H9 (cell line): Measurements from ENCODE around the gene NRG2. TPM values are rescaled to one million over a fixed set of nuclear protein-coding genes. Genes with fewer than 3 reads are reported as not detected.

Experiments
- DNase-seq: peaks from one replicate; pipeline ENCODE4 v3.0.0-alpha.2; 2017
- H2AFZ ChIP-seq: one replicate; pipeline ENCODE4 v1.6.1; 2013; ENCODE audit warnings: mild to moderate bottlenecking, low read length, control low read depth, moderate library complexity
- H2AK5ac ChIP-seq: 2 replicates; pipeline ENCODE4 v1.6.1; 2013; ENCODE audit warnings: low read length, control low read depth, mixed read lengths; ENCODE audit not compliant: insufficient read length
- H2BK120ac ChIP-seq: one replicate; pipeline ENCODE4 v1.6.1; 2013; ENCODE audit warnings: low read depth, mild to moderate bottlenecking, low read length, control low read depth, inconsistent platforms; ENCODE audit not compliant: poor library complexity, severe bottlenecking
- H2BK12ac ChIP-seq: 2 replicates; pipeline ENCODE4 v1.6.1; 2013; ENCODE audit warnings: low read length, control low read depth, mixed read lengths, low read depth; ENCODE audit not compliant: insufficient read length
- H2BK15ac ChIP-seq: 2 replicates; pipeline ENCODE4 v1.6.1; 2013; ENCODE audit warnings: low read depth, low read length, control low read depth
- H2BK20ac ChIP-seq: one replicate; pipeline ENCODE4 v1.6.1; 2013; ENCODE audit warnings: low read depth, mild to moderate bottlenecking, low read length, control low read depth, inconsistent platforms; ENCODE audit not compliant: poor library complexity, severe bottlenecking
- H2BK5ac ChIP-seq: 2 replicates; pipeline ENCODE4 v1.6.1; 2013; ENCODE audit warnings: low read length, control low read depth, mixed read lengths; ENCODE audit not compliant: insufficient read length
- H3K14ac ChIP-seq: 2 replicates; pipeline ENCODE4 v1.6.1; 2013; ENCODE audit warnings: low read length, control low read depth; ENCODE audit not compliant: insufficient read depth
- H3K18ac ChIP-seq: 2 replicates; pipeline ENCODE4 v1.6.1; 2013; ENCODE audit warnings: low read depth, mild to moderate bottlenecking, mixed read lengths, low read length, control low read depth; ENCODE audit not compliant: insufficient read length
- H3K23ac ChIP-seq: 2 replicates; pipeline ENCODE4 v1.6.1; 2013; ENCODE audit warnings: low read length, control low read depth, mixed read lengths, low read depth; ENCODE audit not compliant: insufficient read length
- H3K23me2 ChIP-seq: 2 replicates; pipeline ENCODE4 v1.6.1; 2013; ENCODE audit warnings: low read depth, mild to moderate bottlenecking, mixed read lengths, low read length, control low read depth; ENCODE audit not compliant: insufficient read length, poor library complexity, severe bottlenecking
- H3K27ac ChIP-seq: 2 replicates; pipeline ENCODE4 v1.5.1; 2013; ENCODE audit warnings: low read length, control low read depth, mixed read lengths, low read depth; ENCODE audit not compliant: insufficient read length
- H3K27me3 ChIP-seq: 2 replicates; pipeline ENCODE4 v1.6.1; 2013; ENCODE audit warnings: low read length, control low read depth, inconsistent platforms; ENCODE audit not compliant: insufficient read depth
- H3K4ac ChIP-seq: 2 replicates; pipeline ENCODE4 v1.6.1; 2013; ENCODE audit warnings: low read depth, mild to moderate bottlenecking, control low read depth, inconsistent platforms, low read length, moderate library complexity
- H3K4me1 ChIP-seq: 2 replicates; pipeline ENCODE4 v1.6.1; 2013; ENCODE audit warnings: low read length, control low read depth, inconsistent platforms; ENCODE audit not compliant: insufficient read depth
- H3K4me2 ChIP-seq: 2 replicates; pipeline ENCODE4 v1.6.1; 2013; ENCODE audit warnings: low read length, control low read depth, mixed read lengths; ENCODE audit not compliant: insufficient read length, insufficient read depth
- H3K56ac ChIP-seq: 2 replicates; pipeline ENCODE4 v1.6.1; 2013; ENCODE audit warnings: low read depth, mild to moderate bottlenecking, mixed read lengths, low read length, control low read depth; ENCODE audit not compliant: insufficient read length
- H3K79me1 ChIP-seq: 2 replicates; pipeline ENCODE4 v1.6.1; 2013; ENCODE audit warnings: low read depth, mild to moderate bottlenecking, moderate library complexity, low read length, control low read depth, inconsistent platforms; ENCODE audit not compliant: insufficient read depth, poor library complexity, severe bottlenecking
- H3K79me2 ChIP-seq: 2 replicates; pipeline ENCODE4 v1.6.1; 2013; ENCODE audit warnings: low read length, control low read depth, inconsistent platforms; ENCODE audit not compliant: insufficient read depth
- H3K9ac ChIP-seq: 2 replicates; pipeline ENCODE4 v1.6.1; 2013; ENCODE audit warnings: low read length, control low read depth, mixed read lengths; ENCODE audit not compliant: insufficient read length; ENCODE audit errors: extremely low read depth
- H3K9me3 ChIP-seq: one replicate; pipeline ENCODE4 v1.6.1; 2013; ENCODE audit warnings: low read depth, low read length, inconsistent platforms; ENCODE audit not compliant: control insufficient read depth
- H3T11ph ChIP-seq: one replicate; pipeline ENCODE4 v1.6.1; 2013; ENCODE audit warnings: mild to moderate bottlenecking, low read length, control low read depth, inconsistent platforms
- H4K20me1 ChIP-seq: one replicate; pipeline ENCODE4 v1.6.1; 2013; ENCODE audit not compliant: control insufficient read depth, insufficient read length, insufficient read depth
- H4K5ac ChIP-seq: 2 replicates; pipeline ENCODE4 v1.6.1; 2013; ENCODE audit warnings: low read depth, mild to moderate bottlenecking, mixed read lengths, low read length, control low read depth; ENCODE audit not compliant: insufficient read length
- H4K8ac ChIP-seq: replicated peaks from 2 replicates; pipeline ENCODE4 v1.6.1; 2013; ENCODE audit warnings: low read length, control low read depth, mixed read lengths, low read depth; ENCODE audit not compliant: insufficient read length
- H4K91ac ChIP-seq: 2 replicates; pipeline ENCODE4 v1.6.1; 2013; ENCODE audit warnings: low read depth, mild to moderate bottlenecking, moderate library complexity, mixed read lengths, low read length, control low read depth; ENCODE audit not compliant: insufficient read length
- H3K27ac Mint-ChIP-seq, 3 experiments: 2 replicates in 2 of 3; 3 replicates in 1 of 3; pipeline ENCODE4 v1.8.0; 2020 to 2021; ENCODE audit warnings: mixed read lengths in 3 of 3, mild to moderate bottlenecking in 1 of 3, moderate library complexity in 1 of 3
- H3K27me3 Mint-ChIP-seq: 2 replicates; pipeline ENCODE4 v1.8.0; 2021; ENCODE audit warnings: low read depth, mild to moderate bottlenecking, moderate library complexity, mixed read lengths
- H3K36me3 Mint-ChIP-seq, 3 experiments: 2 replicates in 2 of 3; 3 replicates in 1 of 3; pipeline ENCODE4 v1.8.0; 2020 to 2021; ENCODE audit warnings: low read depth in 3 of 3, mixed read lengths in 3 of 3; ENCODE audit not compliant: insufficient read depth in 1 of 3
- H3K4me1 Mint-ChIP-seq, 2 experiments: 2 replicates each; pipeline ENCODE4 v1.8.0; 2020; ENCODE audit warnings: mixed read lengths in 2 of 2
- H3K4me3 Mint-ChIP-seq, 2 experiments: 2 replicates in 1 of 2; 3 replicates in 1 of 2; pipeline ENCODE4 v1.8.0; 2020 to 2021; ENCODE audit warnings: mild to moderate bottlenecking in 2 of 2, mixed read lengths in 2 of 2, moderate library complexity in 1 of 2
- H3K9me3 Mint-ChIP-seq, 2 experiments: 2 replicates in 1 of 2; 3 replicates in 1 of 2; pipeline ENCODE4 v1.8.0; 2020; ENCODE audit warnings: mild to moderate bottlenecking in 2 of 2, mixed read lengths in 2 of 2, moderate library complexity in 1 of 2
- WGBS: extraction: QIAGEN DNeasy Blood & Tissue Kit; methylation state at CpG from one replicate; pipeline ENCODE4 v1.1.7; 2013; ENCODE audit warnings: missing lambda C conversion rate, low lambda C conversion rate, mixed read lengths; ENCODE audit not compliant: insufficient read length; ENCODE audit errors: extremely low coverage; 5-methylcytosine and 5-hydroxymethylcytosine counted together
- total RNA-seq: library from RNA; stranded (reverse); gene quantifications from 2 replicates; pipeline ENCODE4 v1.2.1, GENCODE V29; 2021
- TF ChIP-seq, protein P1 (sequence below): fragments of 200-600 bp; sonication (generic); conservative IDR thresholded peaks from 3 replicates; pipeline ENCODE4 v1.8.0; 2021; ENCODE audit warnings: antibody characterized with exemption, mild to moderate bottlenecking

The NRG2 gene
- total RNA-seq, 1 experiment from 2014 or later = not detected

GRCh38 chr5:139870677-139871076, 172.4 kb downstream of the NRG2 start:
- no peak overlapping the region for H3K27ac ChIP-seq
- H3K4me2 ChIP-seq = no peak overlapping the region
- no peak overlapping the region for H3K23ac ChIP-seq
- no peak overlapping the region for H3K14ac ChIP-seq
- no peak overlapping the region for H3K18ac ChIP-seq
- peaks cover 3% of the 10 kb centered on the region in 2 experiments; a peak in 3 of 5 replicates for H3K9me3 Mint-ChIP-seq
- no peak overlapping the region for H3K4ac ChIP-seq
- no peaks in the 10 kb centered on the region for H3K79me1 ChIP-seq
- H3K23me2 ChIP-seq = no peaks in the 10 kb centered on the region
- no peak overlapping the region for H4K91ac ChIP-seq
- no peak overlapping the region for H2AK5ac ChIP-seq
- H4K5ac ChIP-seq = no peak overlapping the region
- no peak overlapping the region for H2BK15ac ChIP-seq
- no peaks in the 10 kb centered on the region for H3K4me1 ChIP-seq
- H2BK120ac ChIP-seq = no peak overlapping the region
- peaks cover 45% of the 10 kb centered on the region for H3K27me3 Mint-ChIP-seq
- no peak overlapping the region for H2BK12ac ChIP-seq
- no peak overlapping the region for H3K9ac ChIP-seq
- no CpG with 5 or more reads among the region's 1 CpG for WGBS
- TF ChIP-seq, protein P1, sequence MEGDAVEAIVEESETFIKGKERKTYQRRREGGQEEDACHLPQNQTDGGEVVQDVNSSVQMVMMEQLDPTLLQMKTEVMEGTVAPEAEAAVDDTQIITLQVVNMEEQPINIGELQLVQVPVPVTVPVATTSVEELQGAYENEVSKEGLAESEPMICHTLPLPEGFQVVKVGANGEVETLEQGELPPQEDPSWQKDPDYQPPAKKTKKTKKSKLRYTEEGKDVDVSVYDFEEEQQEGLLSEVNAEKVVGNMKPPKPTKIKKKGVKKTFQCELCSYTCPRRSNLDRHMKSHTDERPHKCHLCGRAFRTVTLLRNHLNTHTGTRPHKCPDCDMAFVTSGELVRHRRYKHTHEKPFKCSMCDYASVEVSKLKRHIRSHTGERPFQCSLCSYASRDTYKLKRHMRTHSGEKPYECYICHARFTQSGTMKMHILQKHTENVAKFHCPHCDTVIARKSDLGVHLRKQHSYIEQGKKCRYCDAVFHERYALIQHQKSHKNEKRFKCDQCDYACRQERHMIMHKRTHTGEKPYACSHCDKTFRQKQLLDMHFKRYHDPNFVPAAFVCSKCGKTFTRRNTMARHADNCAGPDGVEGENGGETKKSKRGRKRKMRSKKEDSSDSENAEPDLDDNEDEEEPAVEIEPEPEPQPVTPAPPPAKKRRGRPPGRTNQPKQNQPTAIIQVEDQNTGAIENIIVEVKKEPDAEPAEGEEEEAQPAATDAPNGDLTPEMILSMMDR = no peak
- H2AFZ ChIP-seq = no peak overlapping the region
- H3K4me1 Mint-ChIP-seq = peaks cover 13 to 15% of the 10 kb centered on the region in 2 experiments
- H3K36me3 Mint-ChIP-seq = 0 out of 7 replicates have a peak, but pooled peaks cover 0 to under 1% (median 0%) of the 10 kb centered on the region in 3 experiments
- H4K20me1 ChIP-seq = no peaks in the 10 kb centered on the region
- 0 out of 7 replicates have a peak overlapping the region, but pooled peaks of 1 of the 3 experiments have one; percentile 25 for H3K27ac Mint-ChIP-seq
- H3K9me3 ChIP-seq = no peaks in the 10 kb centered on the region
- no peak overlapping the region for H2BK5ac ChIP-seq
- H3K4me3 Mint-ChIP-seq = no peak overlapping the region
- no peaks in the 10 kb centered on the region for H3K79me2 ChIP-seq
- no peak overlapping the region for H3T11ph ChIP-seq
- no peak overlapping the region for H3K56ac ChIP-seq
- no peaks in the 10 kb centered on the region for H3K27me3 ChIP-seq
- H2BK20ac ChIP-seq = no peak overlapping the region
- H4K8ac ChIP-seq = no peak overlapping the region
- DNase-seq = no peak
